GM23338 (cell line): Measurements from ENCODE around the gene DCDC1.

ENCODE experiments used
- EZH2 ChIP-seq: fragments of 200-600 bp; sonication (generic); IDR thresholded peaks from one replicate; pipeline ENCODE4 v1.8.0; 2017; ENCODE audit warnings: antibody characterized with exemption, mild to moderate bottlenecking, low read depth; ENCODE audit not compliant: unreplicated experiment
- TF ChIP-seq, protein P1 (sequence below), 2 experiments: fragments of 200-600 bp in 1 of 2; sonication (generic) in 1 of 2; conservative IDR thresholded peaks; 2 replicates each; pipeline versions ENCODE4 v1.5.1 to v1.6.1; 2016 to 2017; ENCODE audit warnings: antibody characterized with exemption in 2 of 2, low read depth in 2 of 2, mild to moderate bottlenecking in 2 of 2, moderate library complexity in 1 of 2

DNA sequence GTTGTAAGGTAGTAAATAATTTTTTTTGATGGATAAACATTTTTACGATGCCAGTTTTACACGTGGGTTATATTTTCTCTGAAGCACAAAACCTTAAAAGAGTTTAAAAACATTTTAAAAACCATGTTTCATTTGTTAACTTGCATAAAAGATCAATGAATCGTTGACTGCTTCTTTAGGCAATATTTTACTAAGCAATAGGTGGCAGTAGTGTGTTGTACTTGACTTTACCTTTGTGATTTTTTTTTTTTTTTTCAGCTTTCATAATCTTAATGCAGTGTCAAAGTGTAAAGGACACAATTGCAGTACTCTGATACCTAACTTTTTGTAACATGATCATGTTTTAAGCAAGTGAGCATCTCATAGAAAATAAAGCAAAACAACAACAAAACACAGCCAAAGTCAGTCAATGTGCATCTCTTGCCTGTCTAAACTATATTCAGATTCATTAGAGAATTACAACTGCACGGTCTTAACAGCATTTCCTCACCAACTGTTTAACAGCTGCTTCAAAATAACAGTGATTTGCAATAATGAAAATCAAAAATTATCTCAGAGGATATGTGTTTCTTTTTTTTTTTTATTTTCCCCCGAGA lies 27.8 kb upstream of the DCDC1 start:
- no peak for TF ChIP-seq EZH2
- TF ChIP-seq, protein P1, sequence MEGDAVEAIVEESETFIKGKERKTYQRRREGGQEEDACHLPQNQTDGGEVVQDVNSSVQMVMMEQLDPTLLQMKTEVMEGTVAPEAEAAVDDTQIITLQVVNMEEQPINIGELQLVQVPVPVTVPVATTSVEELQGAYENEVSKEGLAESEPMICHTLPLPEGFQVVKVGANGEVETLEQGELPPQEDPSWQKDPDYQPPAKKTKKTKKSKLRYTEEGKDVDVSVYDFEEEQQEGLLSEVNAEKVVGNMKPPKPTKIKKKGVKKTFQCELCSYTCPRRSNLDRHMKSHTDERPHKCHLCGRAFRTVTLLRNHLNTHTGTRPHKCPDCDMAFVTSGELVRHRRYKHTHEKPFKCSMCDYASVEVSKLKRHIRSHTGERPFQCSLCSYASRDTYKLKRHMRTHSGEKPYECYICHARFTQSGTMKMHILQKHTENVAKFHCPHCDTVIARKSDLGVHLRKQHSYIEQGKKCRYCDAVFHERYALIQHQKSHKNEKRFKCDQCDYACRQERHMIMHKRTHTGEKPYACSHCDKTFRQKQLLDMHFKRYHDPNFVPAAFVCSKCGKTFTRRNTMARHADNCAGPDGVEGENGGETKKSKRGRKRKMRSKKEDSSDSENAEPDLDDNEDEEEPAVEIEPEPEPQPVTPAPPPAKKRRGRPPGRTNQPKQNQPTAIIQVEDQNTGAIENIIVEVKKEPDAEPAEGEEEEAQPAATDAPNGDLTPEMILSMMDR (conservative IDR thresholded peaks at IDR 0.05; ENCODE audit: low read depth in 2 of 2): peak in 1 of 2 experiments; percentile 78
